Measurements from ENCODE around the gene SLC4A7.
"Not testable (repeated sequence)": the region's sequence is repeated elsewhere in the genome, so short reads cannot be mapped to it uniquely, and the experiment has no call there.

GRCh38 chr3:27438352-27438751, 45.8 kb downstream of the SLC4A7 start:
- not testable (repeated sequence) for TF ChIP-seq SPI1 (IDR thresholded peaks at IDR 0.05; ENCODE audit: borderline replicate concordance, low read depth); POLR2AphosphoS5 (IDR thresholded peaks at IDR 0.05; ENCODE audit: low read depth); CTCF (IDR thresholded peaks at IDR 0.05; ENCODE audit: insufficient read depth, low read length); REST (IDR thresholded peaks at IDR 0.05; ENCODE audit: insufficient replicate concordance, low read depth)

Measured in HL-60 (cell line).